ENCODE results near the gene FSD1L. TPM values are rescaled to one million over a fixed set of nuclear protein-coding genes. Genes with fewer than 3 reads are reported as not detected.

Gene FSD1L
- total RNA-seq, 4 donors from 2014 or later: 1.8 to 19.1 (median 8.3) TPM

DNA sequence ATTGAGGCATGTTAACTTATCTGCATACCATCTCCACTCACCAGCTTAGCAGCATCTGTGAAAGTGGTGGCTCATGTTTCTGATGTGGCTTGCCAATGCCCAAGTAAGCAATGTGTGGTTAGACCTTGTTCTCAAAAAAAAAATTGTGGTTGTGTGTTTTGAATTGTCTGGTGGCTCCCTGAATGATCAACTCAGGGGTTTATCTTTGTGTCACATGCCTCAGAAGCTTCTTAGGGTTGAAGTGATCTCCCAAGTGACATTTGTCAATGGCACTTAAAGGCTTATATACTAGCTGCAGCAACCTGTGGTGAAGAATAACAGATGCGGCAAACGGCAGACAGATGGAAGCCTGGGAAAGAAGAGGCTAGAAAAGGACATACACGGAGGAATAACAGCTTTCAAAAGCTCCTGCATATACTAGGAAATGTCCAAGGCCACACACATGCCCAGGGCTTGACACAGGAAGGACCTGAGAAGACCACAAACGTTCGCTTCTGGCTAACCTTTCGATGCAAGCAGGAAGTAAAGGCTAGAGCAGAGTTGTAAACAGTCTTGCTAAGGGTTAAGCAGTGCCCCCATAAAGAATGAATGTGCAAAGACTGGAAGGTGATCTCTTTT is 42.2 kb upstream of the FSD1L start:
- Histone ChIP-seq H3K27ac (no peak overlapping the region), H3K4me1 (no peaks in the 10 kb centered on the region), H3K4me3 (no peak overlapping the region), H3K9me3 (peaks cover 0 to 8% of the 10 kb centered on the region in 2 donors), H3K36me3 (no peaks in the 10 kb centered on the region), H3K27me3 (no peaks in the 10 kb centered on the region)
- DNase-seq: no peak
- TF ChIP-seq, protein P1, sequence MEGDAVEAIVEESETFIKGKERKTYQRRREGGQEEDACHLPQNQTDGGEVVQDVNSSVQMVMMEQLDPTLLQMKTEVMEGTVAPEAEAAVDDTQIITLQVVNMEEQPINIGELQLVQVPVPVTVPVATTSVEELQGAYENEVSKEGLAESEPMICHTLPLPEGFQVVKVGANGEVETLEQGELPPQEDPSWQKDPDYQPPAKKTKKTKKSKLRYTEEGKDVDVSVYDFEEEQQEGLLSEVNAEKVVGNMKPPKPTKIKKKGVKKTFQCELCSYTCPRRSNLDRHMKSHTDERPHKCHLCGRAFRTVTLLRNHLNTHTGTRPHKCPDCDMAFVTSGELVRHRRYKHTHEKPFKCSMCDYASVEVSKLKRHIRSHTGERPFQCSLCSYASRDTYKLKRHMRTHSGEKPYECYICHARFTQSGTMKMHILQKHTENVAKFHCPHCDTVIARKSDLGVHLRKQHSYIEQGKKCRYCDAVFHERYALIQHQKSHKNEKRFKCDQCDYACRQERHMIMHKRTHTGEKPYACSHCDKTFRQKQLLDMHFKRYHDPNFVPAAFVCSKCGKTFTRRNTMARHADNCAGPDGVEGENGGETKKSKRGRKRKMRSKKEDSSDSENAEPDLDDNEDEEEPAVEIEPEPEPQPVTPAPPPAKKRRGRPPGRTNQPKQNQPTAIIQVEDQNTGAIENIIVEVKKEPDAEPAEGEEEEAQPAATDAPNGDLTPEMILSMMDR (IDR thresholded peaks at IDR 0.05): no peak
- no peak for TF ChIP-seq POLR2A (IDR thresholded peaks at IDR 0.05)
- intact Hi-C loops (cut with DNase I; ENCODE audit: low total_unique reads): no loop called here

DNA sequence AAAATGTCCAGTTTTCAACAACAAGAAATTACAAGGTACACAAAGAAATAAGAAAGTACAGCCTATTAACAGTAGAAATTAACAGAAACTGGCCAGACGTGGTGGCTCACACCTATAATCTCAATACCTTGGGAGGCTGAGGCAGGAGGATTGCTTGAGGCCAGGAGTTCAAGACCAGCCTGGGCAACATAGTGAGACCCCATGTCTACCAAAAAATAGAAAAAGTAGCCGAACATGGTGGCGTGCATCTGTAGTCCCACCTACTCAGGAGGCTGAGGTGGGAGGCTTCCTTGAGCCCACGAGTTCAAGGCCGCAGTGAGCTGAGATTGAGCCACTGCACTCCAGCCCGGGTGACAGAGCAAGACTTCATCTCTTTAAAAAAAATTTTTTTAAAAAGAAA is 41.5 kb upstream of the FSD1L start:
- TF ChIP-seq, protein P1 (IDR thresholded peaks at IDR 0.05): no peak
- TF ChIP-seq POLR2A (IDR thresholded peaks at IDR 0.05): no peak
- Histone ChIP-seq H3K4me3 (no peak overlapping the region), H3K36me3 (no peaks in the 10 kb centered on the region), H3K27me3 (no peaks in the 10 kb centered on the region), H3K4me1 (no peaks in the 10 kb centered on the region), H3K27ac (no peak overlapping the region), H3K9me3 (peaks cover 0 to 8% of the 10 kb centered on the region in 2 donors)
- intact Hi-C loops (cut with DNase I; ENCODE audit: low total_unique reads): no loop called here
- DNase-seq: no peak

DNA sequence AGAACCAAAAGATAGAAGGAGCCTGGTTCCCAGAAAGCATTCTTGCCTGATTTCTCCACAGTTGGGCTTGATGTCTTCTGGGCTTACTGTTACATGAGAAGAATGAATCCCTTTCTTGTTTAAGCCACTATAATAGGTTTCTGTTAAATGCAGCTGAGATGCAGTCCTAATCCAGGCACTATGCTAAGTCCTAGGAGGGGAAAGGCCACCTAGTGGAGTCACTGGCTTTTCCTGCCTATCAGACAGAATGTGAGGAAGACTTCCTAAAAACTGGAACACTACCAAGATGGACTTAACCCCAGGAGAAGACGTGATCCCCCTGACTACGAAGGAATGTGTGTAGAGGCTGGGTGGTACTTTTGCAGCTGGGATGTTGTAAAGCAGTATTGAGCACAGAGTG is 34.3 kb upstream of the FSD1L start:
- Histone ChIP-seq H3K27me3 (no peaks in the 10 kb centered on the region), H3K4me3 (no peak overlapping the region), H3K36me3 (no peaks in the 10 kb centered on the region), H3K9me3 (peaks cover 0 to 11% of the 10 kb centered on the region in 2 donors), H3K27ac (no peak overlapping the region), H3K4me1 (no peaks in the 10 kb centered on the region)
- TF ChIP-seq, protein P1 (IDR thresholded peaks at IDR 0.05): peak; percentile 10 to 27 (median 24)
- TF ChIP-seq POLR2A (IDR thresholded peaks at IDR 0.05): no peak
- DNase-seq: peak in 1 of 2 donors; percentile 17
- intact Hi-C loops (cut with DNase I; ENCODE audit: low total_unique reads): no loop called here

GRCh38 chr9:105414947-105415661 is 32.7 kb upstream of the FSD1L start:
- Histone ChIP-seq H3K4me1 (no peaks in the 10 kb centered on the region), H3K4me3 (no peak overlapping the region), H3K27me3 (no peaks in the 10 kb centered on the region), H3K9me3 (peaks cover 0 to 7% of the 10 kb centered on the region in 2 donors), H3K36me3 (no peaks in the 10 kb centered on the region), H3K27ac (no peak overlapping the region)
- DNase-seq: peak; percentile 56 to 71
- intact Hi-C loops (cut with DNase I; ENCODE audit: low total_unique reads): no loop called here
- no peak for TF ChIP-seq POLR2A (IDR thresholded peaks at IDR 0.05)
- TF ChIP-seq, protein P1 (IDR thresholded peaks at IDR 0.05): peak; percentile 77 to 88 (median 86)

GRCh38 chr9:105415662-105415980 is 32.2 kb upstream of the FSD1L start:
- Histone ChIP-seq H3K9me3 (peaks cover 0 to 3% of the 10 kb centered on the region in 2 donors), H3K27me3 (no peaks in the 10 kb centered on the region), H3K4me1 (no peaks in the 10 kb centered on the region), H3K36me3 (no peaks in the 10 kb centered on the region), H3K27ac (no peak overlapping the region), H3K4me3 (no peak overlapping the region)
- DNase-seq: no peak
- no peak for TF ChIP-seq POLR2A (IDR thresholded peaks at IDR 0.05)
- TF ChIP-seq, protein P1 (IDR thresholded peaks at IDR 0.05): no peak
- intact Hi-C loops (cut with DNase I; ENCODE audit: low total_unique reads): no loop called here
